GM12891 (cell line): Measurements from ENCODE around the gene OVOL1.

ENCODE experiments used
- PAX5 ChIP-seq: IDR thresholded peaks from 2 replicates; pipeline ENCODE4 v1.6.1; 2011; ENCODE audit warnings: low read length, moderate library complexity, mild to moderate bottlenecking; ENCODE audit not compliant: insufficient read depth, severe bottlenecking
- POLR2A ChIP-seq: IDR thresholded peaks from 2 replicates; pipeline ENCODE4 v1.6.1; 2011; ENCODE audit warnings: low read depth, low read length, control low read depth
- POLR2AphosphoS5 ChIP-seq: IDR thresholded peaks from 2 replicates; pipeline ENCODE4 v1.6.1; 2011; ENCODE audit warnings: low read depth, low read length, control low read depth
- TAF1 ChIP-seq: IDR thresholded peaks from 2 replicates; pipeline ENCODE4 v1.6.1; 2011; ENCODE audit warnings: low read depth, low read length, control low read depth

GRCh38 chr11:65834202-65834601 is 47.3 kb downstream of the OVOL1 start:
- TF ChIP-seq POLR2A (no peak), PAX5 (no peak), TAF1 (no peak), POLR2AphosphoS5 (no peak)
